Measurements from ENCODE around the gene RBM14. TPM values are rescaled to one million over a fixed set of nuclear protein-coding genes. Genes with fewer than 3 reads are reported as not detected.

The RBM14 gene
- total RNA-seq (233 TPM), polyA plus RNA-seq (10 to 100 TPM; 56.7 to 76.9 (median 69.2) TPM)

- Histone ChIP-seq H3K27me3 (ENCODE audit: control insufficient read depth, insufficient read depth, low read length) (no peaks in the 10 kb centered on the region), H3K36me3 (ENCODE audit: control insufficient read depth, insufficient read depth, low read length) (peaks cover 9% of the 10 kb centered on the region), H3K4me3 (ENCODE audit: low read depth, low read length) (peak within 1 kb of the TSS; percentile 94), H3K27ac (ENCODE audit: insufficient read depth, low read length, poor library complexity, severe bottlenecking) (peak within 1 kb of the TSS; percentile 95), H3K9me3 (ENCODE audit: control insufficient read depth in 2 of 2, low read length in 2 of 2) (no peaks in the 10 kb centered on the region), H3K4me1 (ENCODE audit: control insufficient read depth, insufficient read depth, low read length, poor library complexity, severe bottlenecking) (peaks cover 45% of the 10 kb centered on the region)
- peak within 1 kb of the TSS; percentile 99 for H3K4me3 Mint-ChIP-seq
- DNase-seq: peak; percentile 99
- H3K36me3 Mint-ChIP-seq: peaks cover 9% of the 10 kb centered on the region
- peaks cover 0 to 2% (median 0%) of the 10 kb centered on the region in 7 donors for H3K9me3 Mint-ChIP-seq
- H3K27me3 Mint-ChIP-seq: peaks cover 8% of the 10 kb centered on the region
- peaks cover 7 to 50% (median 32%) of the 10 kb centered on the region in 4 donors for H3K4me1 Mint-ChIP-seq
- ATAC-seq (ENCODE audit: low read depth in 2 of 2): peak; percentile 94 to 95
- peak within 1 kb of the TSS; percentile 99 to 100 (median 100) for H3K27ac Mint-ChIP-seq
Observed at GRCh38 chr11:66616379-66617154, at the start of gene RBM14. Gene RBM14, plus strand, starts transcription at chr11:66616630. Its CDS starts 91 bp downstream, at chr11:66616721.

GRCh38 chr11:66567787-66568123 lies 48.7 kb upstream of the RBM14 start:
- Histone ChIP-seq H3K9me3 (ENCODE audit: control insufficient read depth in 2 of 2, low read length in 2 of 2) (no peaks in the 10 kb centered on the region), H3K36me3 (ENCODE audit: control insufficient read depth, insufficient read depth, low read length) (no peaks in the 10 kb centered on the region), H3K27me3 (ENCODE audit: control insufficient read depth, insufficient read depth, low read length) (no peaks in the 10 kb centered on the region), H3K4me1 (ENCODE audit: control insufficient read depth, insufficient read depth, low read length, poor library complexity, severe bottlenecking) (peaks cover 12% of the 10 kb centered on the region), H3K4me3 (ENCODE audit: low read depth, low read length) (no peak overlapping the region), H3K27ac (ENCODE audit: insufficient read depth, low read length, poor library complexity, severe bottlenecking) (no peak overlapping the region)
- peaks cover 9% of the 10 kb centered on the region for H3K27me3 Mint-ChIP-seq
- H3K36me3 Mint-ChIP-seq: no peaks in the 10 kb centered on the region
- H3K4me3 Mint-ChIP-seq: peak overlapping the region in 3 of 4 donors; percentile 65 to 76 (median 74)
- no peak overlapping the region for H3K27ac Mint-ChIP-seq
- H3K9me3 Mint-ChIP-seq: peaks cover 0 to 3% (median 0%) of the 10 kb centered on the region in 7 donors
- H3K4me1 Mint-ChIP-seq: peaks cover 0 to 13% (median 1%) of the 10 kb centered on the region in 4 donors
- DNase-seq (no peak), ATAC-seq (ENCODE audit: low read depth in 2 of 2) (no peak)

- no peaks in the 10 kb centered on the region for H3K36me3 ChIP-seq (ENCODE audit: control insufficient read depth, insufficient read depth, low read length)
- H3K27me3 Mint-ChIP-seq: peaks cover 15% of the 10 kb centered on the region
- ATAC-seq (ENCODE audit: low read depth in 2 of 2): peak; percentile 68 to 80
- H3K27ac ChIP-seq (ENCODE audit: insufficient read depth, low read length, poor library complexity, severe bottlenecking): no peak within 1 kb of the TSS
- H3K4me1 Mint-ChIP-seq: peaks cover 0 to 13% (median 1%) of the 10 kb centered on the region in 4 donors
- H3K4me3 ChIP-seq (ENCODE audit: low read depth, low read length): peak within 1 kb of the TSS; percentile 62
- peak; percentile 49 to 61 (median 53) for DNase-seq
- no peaks in the 10 kb centered on the region for H3K36me3 Mint-ChIP-seq
- H3K27ac Mint-ChIP-seq: peak within 1 kb of the TSS in 2 of 3 donors; percentile 54 to 75
- no peaks in the 10 kb centered on the region for H3K27me3 ChIP-seq (ENCODE audit: control insufficient read depth, insufficient read depth, low read length)
- H3K4me3 Mint-ChIP-seq: peak within 1 kb of the TSS; percentile 49 to 80 (median 76)
- no peaks in the 10 kb centered on the region for H3K9me3 ChIP-seq (ENCODE audit: control insufficient read depth in 2 of 2, low read length in 2 of 2)
- H3K4me1 ChIP-seq (ENCODE audit: control insufficient read depth, insufficient read depth, low read length, poor library complexity, severe bottlenecking): peaks cover 12% of the 10 kb centered on the region
- H3K9me3 Mint-ChIP-seq: peaks cover 0 to 3% (median 0%) of the 10 kb centered on the region in 7 donors
Observed at GRCh38 chr11:66568124-66568916, 48.1 kb upstream of the RBM14 start, which contains the start of gene CTSF. Gene CTSF, minus strand, starts transcription at chr11:66568606. Its CDS starts 120 bp downstream, at chr11:66568486.

GRCh38 chr11:66569076-66569475 lies 47.4 kb upstream of the RBM14 start:
- Mint-ChIP-seq H3K36me3 (no peaks in the 10 kb centered on the region), H3K4me3 (peak overlapping the region in 1 of 4 donors; percentile 80), H3K27ac (no peak overlapping the region), H3K9me3 (peaks cover 0 to 3% (median 0%) of the 10 kb centered on the region in 7 donors), H3K4me1 (peaks cover 0 to 13% (median 1%) of the 10 kb centered on the region in 4 donors), H3K27me3 (peaks cover 19% of the 10 kb centered on the region)
- Histone ChIP-seq H3K36me3 (ENCODE audit: control insufficient read depth, insufficient read depth, low read length) (no peaks in the 10 kb centered on the region), H3K27ac (ENCODE audit: insufficient read depth, low read length, poor library complexity, severe bottlenecking) (no peak overlapping the region), H3K4me3 (ENCODE audit: low read depth, low read length) (no peak overlapping the region), H3K4me1 (ENCODE audit: control insufficient read depth, insufficient read depth, low read length, poor library complexity, severe bottlenecking) (peaks cover 12% of the 10 kb centered on the region), H3K27me3 (ENCODE audit: control insufficient read depth, insufficient read depth, low read length) (no peaks in the 10 kb centered on the region), H3K9me3 (ENCODE audit: control insufficient read depth in 2 of 2, low read length in 2 of 2) (no peaks in the 10 kb centered on the region)
- DNase-seq: no peak
- no peak for ATAC-seq (ENCODE audit: low read depth in 2 of 2)

GRCh38 chr11:66570079-66570849 lies 46.2 kb upstream of the RBM14 start:
- Histone ChIP-seq H3K4me1 (ENCODE audit: control insufficient read depth, insufficient read depth, low read length, poor library complexity, severe bottlenecking) (peaks cover 12% of the 10 kb centered on the region), H3K27me3 (ENCODE audit: control insufficient read depth, insufficient read depth, low read length) (no peaks in the 10 kb centered on the region), H3K27ac (ENCODE audit: insufficient read depth, low read length, poor library complexity, severe bottlenecking) (no peak overlapping the region), H3K36me3 (ENCODE audit: control insufficient read depth, insufficient read depth, low read length) (no peaks in the 10 kb centered on the region), H3K9me3 (ENCODE audit: control insufficient read depth in 2 of 2, low read length in 2 of 2) (no peaks in the 10 kb centered on the region), H3K4me3 (ENCODE audit: low read depth, low read length) (no peak overlapping the region)
- H3K27me3 Mint-ChIP-seq: peaks cover 31% of the 10 kb centered on the region
- no peak for DNase-seq
- H3K36me3 Mint-ChIP-seq: no peaks in the 10 kb centered on the region
- no peak for ATAC-seq (ENCODE audit: low read depth in 2 of 2)
- peak overlapping the region in 1 of 3 donors; percentile 23 for H3K27ac Mint-ChIP-seq
- H3K4me3 Mint-ChIP-seq: peak overlapping the region in 3 of 4 donors; percentile 5 to 50 (median 20)
- peaks cover 0 to 3% (median 0%) of the 10 kb centered on the region in 7 donors for H3K9me3 Mint-ChIP-seq
- peaks cover 0 to 13% (median 1%) of the 10 kb centered on the region in 4 donors for H3K4me1 Mint-ChIP-seq

GRCh38 chr11:66570850-66571180 lies 45.6 kb upstream of the RBM14 start:
- Histone ChIP-seq H3K4me1 (ENCODE audit: control insufficient read depth, insufficient read depth, low read length, poor library complexity, severe bottlenecking) (peaks cover 12% of the 10 kb centered on the region), H3K36me3 (ENCODE audit: control insufficient read depth, insufficient read depth, low read length) (no peaks in the 10 kb centered on the region), H3K27ac (ENCODE audit: insufficient read depth, low read length, poor library complexity, severe bottlenecking) (no peak overlapping the region), H3K9me3 (ENCODE audit: control insufficient read depth in 2 of 2, low read length in 2 of 2) (no peaks in the 10 kb centered on the region), H3K4me3 (ENCODE audit: low read depth, low read length) (no peak overlapping the region), H3K27me3 (ENCODE audit: control insufficient read depth, insufficient read depth, low read length) (no peaks in the 10 kb centered on the region)
- no peak for ATAC-seq (ENCODE audit: low read depth in 2 of 2)
- Mint-ChIP-seq H3K36me3 (no peaks in the 10 kb centered on the region), H3K4me3 (no peak overlapping the region), H3K9me3 (peaks cover 0 to 4% (median 0%) of the 10 kb centered on the region in 7 donors), H3K4me1 (peaks cover 0 to 13% (median 1%) of the 10 kb centered on the region in 4 donors), H3K27ac (peak overlapping the region in 1 of 3 donors; percentile 23), H3K27me3 (peaks cover 37% of the 10 kb centered on the region)
- DNase-seq: no peak

GRCh38 chr11:66579017-66579606 lies 37.3 kb upstream of the RBM14 start:
- no peaks in the 10 kb centered on the region for H3K27me3 ChIP-seq (ENCODE audit: control insufficient read depth, insufficient read depth, low read length)
- peaks cover 4% of the 10 kb centered on the region for H3K4me1 ChIP-seq (ENCODE audit: control insufficient read depth, insufficient read depth, low read length, poor library complexity, severe bottlenecking)
- Mint-ChIP-seq H3K36me3 (no peaks in the 10 kb centered on the region), H3K27ac (peak overlapping the region in 1 of 3 donors; percentile 52), H3K27me3 (peaks cover 39% of the 10 kb centered on the region), H3K9me3 (peaks cover 0 to 8% (median 0%) of the 10 kb centered on the region in 7 donors), H3K4me3 (no peak overlapping the region), H3K4me1 (peaks cover 0 to 8% (median 0%) of the 10 kb centered on the region in 4 donors)
- peak; percentile 53 to 64 (median 63) for DNase-seq
- no peak overlapping the region for H3K27ac ChIP-seq (ENCODE audit: insufficient read depth, low read length, poor library complexity, severe bottlenecking)
- ATAC-seq (ENCODE audit: low read depth in 2 of 2): peak; percentile 57 to 60
- H3K9me3 ChIP-seq (ENCODE audit: control insufficient read depth in 2 of 2, low read length in 2 of 2): peaks cover 0 to 10% of the 10 kb centered on the region in 2 experiments
- no peak overlapping the region for H3K4me3 ChIP-seq (ENCODE audit: low read depth, low read length)
- no peaks in the 10 kb centered on the region for H3K36me3 ChIP-seq (ENCODE audit: control insufficient read depth, insufficient read depth, low read length)

Data from CD4-positive, CD25-positive, alpha-beta regulatory T cell (primary cell).